Astrocyte of the spinal cord (primary cell): ENCODE data around the gene ALDH9A1.
"Not testable (repeated sequence)": the region's sequence is repeated elsewhere in the genome, so short reads cannot be mapped to it uniquely, and the experiment has no call there.

Experiments
- DNase-seq: peaks from one replicate; pipeline ENCODE4 v3.0.0; 2011; ENCODE audit warnings: low read depth, low spot score
- H3K4me3 ChIP-seq: 2 replicates; pipeline ENCODE4 v1.5.1; 2011; ENCODE audit warnings: low read depth, mild to moderate bottlenecking, low read length, moderate library complexity
- in situ Hi-C: cut with HindIII; loops from 2 replicates; pipeline ENCODE4 v1.10.0; 2017; ENCODE audit warnings: low sequenced_read_pairs
- TF ChIP-seq, protein P1 (sequence below): IDR thresholded peaks from 2 replicates; pipeline ENCODE4 v1.5.1; 2012; ENCODE audit warnings: low read depth, mild to moderate bottlenecking, low read length, inconsistent platforms

Gene ALDH9A1

DNA sequence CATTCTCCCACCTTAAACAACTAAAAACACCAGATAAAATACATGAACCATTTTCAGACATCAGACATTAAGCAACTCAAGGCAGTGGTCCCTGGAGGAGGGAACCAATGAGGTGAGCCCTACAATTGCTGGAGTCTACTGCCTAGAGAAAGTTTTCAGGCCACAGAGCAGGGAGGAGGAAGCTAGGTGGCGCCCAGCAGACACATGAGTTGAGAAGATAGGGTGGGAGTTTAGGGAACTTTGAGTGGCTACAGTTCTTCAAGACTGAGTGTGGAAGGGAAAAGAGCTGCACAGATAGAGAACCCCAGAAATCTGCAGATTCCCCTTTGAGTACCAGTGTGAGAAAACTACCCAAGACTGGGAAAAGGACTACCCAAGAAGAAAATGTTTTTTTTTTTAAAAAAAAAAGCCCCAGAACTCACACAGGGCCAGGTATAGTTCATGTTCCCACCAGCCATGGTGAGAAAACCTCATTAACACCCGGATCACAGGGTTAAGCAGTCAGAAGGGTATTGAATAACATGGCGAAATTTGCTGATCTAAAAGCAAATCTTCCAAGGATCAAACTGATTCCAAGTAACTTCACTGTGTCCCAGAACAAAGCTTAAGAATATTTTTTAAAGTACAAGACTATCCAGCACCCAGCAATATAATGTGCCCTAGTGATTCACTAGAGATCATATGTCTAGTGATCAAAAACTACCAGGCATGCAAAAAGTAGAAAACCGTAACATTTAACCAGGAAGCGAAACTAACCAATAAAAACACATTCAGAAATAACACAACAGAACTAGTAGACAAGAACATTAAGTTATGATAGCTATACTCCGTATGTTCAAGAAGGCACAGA, 12.0 kb downstream of the ALDH9A1 start:
- TF ChIP-seq, protein P1, sequence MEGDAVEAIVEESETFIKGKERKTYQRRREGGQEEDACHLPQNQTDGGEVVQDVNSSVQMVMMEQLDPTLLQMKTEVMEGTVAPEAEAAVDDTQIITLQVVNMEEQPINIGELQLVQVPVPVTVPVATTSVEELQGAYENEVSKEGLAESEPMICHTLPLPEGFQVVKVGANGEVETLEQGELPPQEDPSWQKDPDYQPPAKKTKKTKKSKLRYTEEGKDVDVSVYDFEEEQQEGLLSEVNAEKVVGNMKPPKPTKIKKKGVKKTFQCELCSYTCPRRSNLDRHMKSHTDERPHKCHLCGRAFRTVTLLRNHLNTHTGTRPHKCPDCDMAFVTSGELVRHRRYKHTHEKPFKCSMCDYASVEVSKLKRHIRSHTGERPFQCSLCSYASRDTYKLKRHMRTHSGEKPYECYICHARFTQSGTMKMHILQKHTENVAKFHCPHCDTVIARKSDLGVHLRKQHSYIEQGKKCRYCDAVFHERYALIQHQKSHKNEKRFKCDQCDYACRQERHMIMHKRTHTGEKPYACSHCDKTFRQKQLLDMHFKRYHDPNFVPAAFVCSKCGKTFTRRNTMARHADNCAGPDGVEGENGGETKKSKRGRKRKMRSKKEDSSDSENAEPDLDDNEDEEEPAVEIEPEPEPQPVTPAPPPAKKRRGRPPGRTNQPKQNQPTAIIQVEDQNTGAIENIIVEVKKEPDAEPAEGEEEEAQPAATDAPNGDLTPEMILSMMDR, result peak; percentile 15
- in situ Hi-C loops, result no loop called here
- H3K4me3 ChIP-seq, result no peak overlapping the region
- no peak for DNase-seq

DNA sequence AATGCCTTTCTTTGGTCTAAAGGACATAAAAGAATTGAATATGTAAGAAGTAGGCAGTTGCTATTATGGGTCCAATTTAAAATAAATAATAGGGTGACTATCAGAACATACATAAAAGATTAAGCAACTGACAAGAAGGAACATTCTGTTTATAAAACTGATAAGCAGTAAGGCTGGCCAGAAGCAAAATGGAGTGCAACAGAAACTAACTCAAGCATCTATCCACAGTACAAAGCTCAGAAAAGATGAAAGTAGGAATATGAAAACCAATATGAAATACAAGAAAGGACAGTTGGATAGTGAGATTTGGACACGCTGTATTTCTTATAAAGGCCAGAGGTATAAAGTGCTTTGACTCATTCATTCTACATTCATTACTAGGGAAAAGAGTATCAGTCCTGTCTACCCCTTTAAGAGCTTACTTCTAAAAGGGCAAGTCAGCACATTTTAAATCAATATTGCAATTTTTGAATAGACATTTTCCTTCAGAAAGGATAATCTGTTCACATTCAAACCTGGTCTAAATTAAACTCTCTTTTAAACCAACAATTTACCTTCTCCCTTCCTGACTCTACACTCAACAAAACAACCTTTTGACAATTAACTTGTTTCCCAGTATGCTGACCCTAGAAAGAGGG, 14.4 kb downstream of the ALDH9A1 start:
- H3K4me3 ChIP-seq, result no peak overlapping the region
- in situ Hi-C loops, result no loop called here
- TF ChIP-seq, protein P1, result no peak

DNA sequence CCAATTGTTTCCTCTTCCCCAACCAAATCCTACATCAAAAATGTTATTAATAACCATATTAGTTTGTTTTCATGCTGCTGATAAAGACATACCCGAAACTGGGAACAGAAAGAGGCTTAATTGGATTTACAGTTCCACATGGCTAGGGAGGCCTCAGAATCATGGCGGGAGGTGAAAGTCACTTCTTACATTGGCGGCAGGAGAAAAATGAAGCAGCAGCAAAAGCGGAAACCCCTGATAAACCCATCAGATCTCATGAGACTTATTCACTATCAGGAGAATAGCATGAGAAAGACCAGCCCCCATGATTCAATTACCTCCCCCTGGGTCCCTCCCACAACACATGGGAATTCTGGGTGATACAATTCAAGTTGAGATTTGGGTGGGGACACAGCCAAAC, 17.6 kb downstream of the ALDH9A1 start:
- DNase-seq, H3K4me3 ChIP-seq, in situ Hi-C loops: not testable (repeated sequence)

More for the DNA sequence above, 14.4 kb downstream of the ALDH9A1 start:
- DNase-seq, result no peak

DNA sequence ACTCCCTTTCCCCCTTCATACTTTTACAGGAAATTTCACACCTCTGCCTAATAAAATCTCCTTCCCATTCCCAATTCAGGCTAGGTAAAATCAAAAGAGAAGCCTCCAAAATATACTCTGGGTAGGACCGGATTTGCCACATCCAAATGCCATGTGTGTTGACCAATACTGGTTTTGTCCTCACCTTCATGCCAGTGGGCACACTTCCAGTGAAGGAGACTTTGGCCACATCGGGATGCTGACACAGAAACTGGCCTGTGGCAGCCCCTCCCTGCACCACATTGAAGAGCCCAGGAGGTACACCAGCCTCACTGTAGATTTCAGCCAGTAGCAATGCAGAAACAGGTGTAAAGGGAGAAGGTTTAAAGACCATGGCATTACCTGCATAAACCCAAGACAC, 18.1 kb downstream of the ALDH9A1 start:
- DNase-seq, result no peak
- TF ChIP-seq, protein P1, result no peak
- in situ Hi-C loops, result no loop called here
- no peak overlapping the region for H3K4me3 ChIP-seq

DNA sequence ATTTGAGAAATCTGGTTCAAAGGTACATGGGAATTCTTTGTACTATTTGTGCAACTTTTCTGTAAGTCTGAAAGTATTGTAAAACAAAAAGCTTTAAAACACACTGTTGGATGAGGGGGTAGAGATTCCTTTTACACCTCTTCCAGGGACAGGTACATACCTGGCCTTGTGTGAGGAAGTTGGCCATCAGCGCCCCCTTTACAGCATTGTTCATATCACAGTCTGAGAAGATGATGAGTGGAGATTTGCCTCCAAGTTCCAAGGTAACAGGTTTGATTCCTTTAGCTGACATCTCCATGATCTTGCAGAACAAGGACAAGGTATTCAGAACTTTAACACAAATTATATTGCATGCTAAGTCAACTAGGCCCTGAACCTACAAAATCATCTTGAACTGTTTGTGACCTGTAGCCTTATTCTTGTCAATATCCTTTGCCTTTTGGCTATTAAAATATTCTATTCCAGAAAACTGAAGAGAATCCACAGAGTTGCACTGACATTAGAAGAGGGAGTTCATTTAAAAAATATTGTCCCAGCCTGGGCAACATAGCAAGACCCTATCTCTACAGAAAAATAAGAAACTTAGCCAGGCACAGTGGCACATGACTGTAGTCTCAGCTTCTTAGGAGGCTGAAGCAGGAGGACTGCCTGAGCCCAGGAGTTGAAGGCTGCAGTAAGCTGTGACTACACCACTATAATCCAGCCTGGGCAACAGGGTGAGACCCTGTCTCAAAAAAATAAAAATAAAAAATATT, 18.9 kb downstream of the ALDH9A1 start:
- no peak for DNase-seq
- TF ChIP-seq, protein P1, result no peak
- H3K4me3 ChIP-seq, result no peak overlapping the region
- in situ Hi-C loops, result no loop called here

DNA sequence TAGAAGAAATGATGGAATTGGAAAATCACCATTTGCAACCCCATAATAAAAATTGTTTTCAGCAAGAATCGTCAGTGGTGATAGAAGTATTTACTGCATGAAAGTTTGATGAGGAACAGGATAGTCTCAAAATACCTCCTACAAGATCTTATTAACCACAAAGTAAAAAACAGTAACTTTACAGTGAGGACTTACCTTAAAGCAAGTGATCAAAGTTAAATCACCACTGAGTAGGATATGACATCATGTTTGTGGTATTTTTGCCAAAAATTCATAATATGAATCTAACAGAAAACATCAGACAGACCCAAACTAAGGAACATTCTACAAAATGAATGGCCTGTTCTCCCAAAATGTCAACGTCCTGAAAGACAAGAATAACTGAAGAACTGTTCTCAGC, 19.9 kb downstream of the ALDH9A1 start:
- TF ChIP-seq, protein P1, result no peak
- no peak for DNase-seq
- in situ Hi-C loops, result no loop called here
- H3K4me3 ChIP-seq, result no peak overlapping the region
